Neural cell (in vitro differentiated cells): ENCODE measurements around the gene IGF2R. TPM values are rescaled to one million over a fixed set of nuclear protein-coding genes. Genes with fewer than 3 reads are reported as not detected.

Source experiments
- H2AFZ ChIP-seq: fragments of 200-600, 300-800 bp; sonication (generic), shearing (Covaris generic); 2 replicates; pipeline ENCODE4 v1.6.0; 2014; ENCODE audit warnings: low read depth, mild to moderate bottlenecking, antibody characterized with exemption, low read length, moderate library complexity
- H3F3A ChIP-seq: fragments of 200-600 bp; shearing (Covaris generic); 2 replicates; pipeline ENCODE4 v1.6.1; 2016; ENCODE audit warnings: mild to moderate bottlenecking, moderate library complexity, mixed read lengths, antibody characterized with exemption, low read length; ENCODE audit not compliant: insufficient read depth, poor library complexity, severe bottlenecking
- H3K27ac ChIP-seq: fragments of 200-600, 300-800 bp; sonication (generic), shearing (Covaris generic); 2 replicates; pipeline ENCODE4 v1.5.1; 2014; ENCODE audit warnings: mild to moderate bottlenecking, low read length, moderate library complexity
- H3K27me3 ChIP-seq: fragments of 300-800, 200-600 bp; sonication (generic), shearing (Covaris generic); 2 replicates; pipeline ENCODE4 v1.6.0; 2014; ENCODE audit warnings: mild to moderate bottlenecking, low read depth, low read length, moderate library complexity; ENCODE audit not compliant: insufficient read depth
- H3K36me3 ChIP-seq: fragments of 300-800, 200-600 bp; sonication (generic), shearing (Covaris generic); 2 replicates; pipeline ENCODE4 v1.5.1; 2014; ENCODE audit warnings: mild to moderate bottlenecking, antibody characterized with exemption, low read length, moderate library complexity; ENCODE audit not compliant: insufficient read depth
- H3K4me2 ChIP-seq: fragments of 300-800, 200-600 bp; sonication (generic), shearing (Covaris generic); 2 replicates; pipeline ENCODE4 v1.6.0; 2014; ENCODE audit warnings: mild to moderate bottlenecking, low read length
- H3K4me3 ChIP-seq: fragments of 300-800, 200-600 bp; sonication (generic), shearing (Covaris generic); 2 replicates; pipeline ENCODE4 v1.5.1; 2014; ENCODE audit warnings: mild to moderate bottlenecking, low read length, moderate library complexity
- H3K79me2 ChIP-seq: fragments of 200-600 bp; shearing (Covaris generic); replicated peaks from 2 replicates; pipeline ENCODE4 v1.6.0; 2014; ENCODE audit warnings: mild to moderate bottlenecking, low read length, moderate library complexity; ENCODE audit not compliant: insufficient read depth
- H3K9ac ChIP-seq: fragments of 300-800, 200-600 bp; sonication (generic), shearing (Covaris generic); 2 replicates; pipeline ENCODE4 v1.6.1; 2016; ENCODE audit warnings: mild to moderate bottlenecking, low read length, mixed read lengths
- H3K9me2 ChIP-seq: fragments of 200-600 bp; shearing (Covaris generic); 2 replicates; pipeline ENCODE4 v1.6.1; 2016; ENCODE audit warnings: mild to moderate bottlenecking, low read length, mixed read lengths; ENCODE audit not compliant: insufficient read depth
- H3K9me3 ChIP-seq: fragments of 200-600, 300-800 bp; sonication (generic), shearing (Covaris generic); 2 replicates; pipeline ENCODE4 v1.6.1; 2016; ENCODE audit warnings: mild to moderate bottlenecking, mixed run types, low read length, moderate library complexity, mixed read lengths
- H4K20me1 ChIP-seq: fragments of 200-600 bp; shearing (Covaris generic); 2 replicates; pipeline ENCODE4 v1.6.1; 2016; ENCODE audit warnings: mild to moderate bottlenecking, mixed run types; ENCODE audit not compliant: insufficient read depth
- CTCF ChIP-seq: fragments of 450-650 bp; IDR thresholded peaks from 2 replicates; pipeline ENCODE4 v1.5.1; 2014; ENCODE audit warnings: antibody characterized with exemption, mild to moderate bottlenecking, moderate library complexity; ENCODE audit not compliant: poor library complexity, severe bottlenecking
- EP300 ChIP-seq: fragments of 450-650 bp; conservative IDR thresholded peaks from 2 replicates; pipeline ENCODE4 v1.6.1; 2014; ENCODE audit warnings: antibody characterized with exemption, mild to moderate bottlenecking, moderate library complexity; ENCODE audit not compliant: poor library complexity, severe bottlenecking
- EZH2 ChIP-seq: fragments of 200-600, 300-800 bp; shearing (Covaris generic), sonication (generic); IDR thresholded peaks from 2 replicates; pipeline ENCODE4 v1.6.1; 2014; ENCODE audit warnings: antibody characterized with exemption, low read length, borderline replicate concordance, mild to moderate bottlenecking; ENCODE audit not compliant: insufficient read depth, poor library complexity, severe bottlenecking
- MXI1 ChIP-seq: fragments of 450-650 bp; conservative IDR thresholded peaks from 2 replicates; pipeline ENCODE4 v1.6.1; 2014; ENCODE audit warnings: antibody characterized with exemption, mild to moderate bottlenecking; ENCODE audit not compliant: poor library complexity, severe bottlenecking
- POLR2AphosphoS5 ChIP-seq: IDR thresholded peaks from 2 replicates; pipeline ENCODE4 v1.6.1; 2012
- RAD21 ChIP-seq: fragments of 450-650 bp; conservative IDR thresholded peaks from 2 replicates; pipeline ENCODE4 v1.6.1; 2014; ENCODE audit warnings: antibody characterized with exemption, mild to moderate bottlenecking, moderate library complexity
- REST ChIP-seq: IDR thresholded peaks from 2 replicates; pipeline ENCODE4 v1.6.1; 2012; ENCODE audit warnings: borderline replicate concordance
- SMC3 ChIP-seq: fragments of 450-650 bp; conservative IDR thresholded peaks from 2 replicates; pipeline ENCODE4 v1.6.1; 2014; ENCODE audit warnings: antibody characterized with exemption, mild to moderate bottlenecking, moderate library complexity; ENCODE audit not compliant: poor library complexity
- TAF1 ChIP-seq: IDR thresholded peaks from 2 replicates; pipeline ENCODE4 v1.6.1; 2012; ENCODE audit warnings: low read depth
- polyA plus RNA-seq: library from polyadenylated mRNA; depleted of rRNA; stranded (reverse); fragments of >200 nt; gene quantifications from 2 replicates; pipeline ENCODE4 v1.2.3, GENCODE V29; 2014

The IGF2R gene
- polyA plus RNA-seq, 1 donor from 2014 or later, result 15.0 TPM

GRCh38 chr6:159978291-159979135 lies 9.6 kb downstream of the IGF2R start:
- H3K4me2 ChIP-seq, result no peak overlapping the region
- H3F3A ChIP-seq, result no peaks in the 10 kb centered on the region
- H3K9me3 ChIP-seq, result no peaks in the 10 kb centered on the region
- TF ChIP-seq EP300 (no peak), TAF1 (no peak), SMC3 (no peak), CTCF (no peak), RAD21 (no peak), EZH2 (no peak), MXI1 (no peak), REST (no peak), POLR2AphosphoS5 (no peak)
- peaks cover 74% of the 10 kb centered on the region for H3K79me2 ChIP-seq
- no peak overlapping the region for H2AFZ ChIP-seq
- H4K20me1 ChIP-seq, result no peaks in the 10 kb centered on the region
- H3K36me3 ChIP-seq, result no peaks in the 10 kb centered on the region
- H3K9ac ChIP-seq, result no peak overlapping the region
- no peaks in the 10 kb centered on the region for H3K27me3 ChIP-seq
- no peak overlapping the region for H3K27ac ChIP-seq
- H3K4me3 ChIP-seq, result no peak overlapping the region
- H3K9me2 ChIP-seq, result no peaks in the 10 kb centered on the region

GRCh38 chr6:159979136-159979874 lies 10.4 kb downstream of the IGF2R start:
- Histone ChIP-seq H3F3A (no peaks in the 10 kb centered on the region), H3K4me3 (no peak overlapping the region), H3K27me3 (no peaks in the 10 kb centered on the region), H2AFZ (no peak overlapping the region), H3K79me2 (peaks cover 70% of the 10 kb centered on the region), H3K4me2 (no peak overlapping the region), H3K36me3 (no peaks in the 10 kb centered on the region), H3K27ac (no peak overlapping the region), H3K9me2 (no peaks in the 10 kb centered on the region), H3K9me3 (no peaks in the 10 kb centered on the region), H3K9ac (no peak overlapping the region), H4K20me1 (no peaks in the 10 kb centered on the region)
- TF ChIP-seq TAF1 (no peak), POLR2AphosphoS5 (no peak), CTCF (no peak), SMC3 (no peak), MXI1 (no peak), RAD21 (no peak), EP300 (no peak), REST (no peak), EZH2 (no peak)
